Astrocyte of the spinal cord (primary cell): ENCODE results near the gene TCEA2.

Experiments used
- DNase-seq: peaks from one replicate; pipeline ENCODE4 v3.0.0; 2011; ENCODE audit warnings: low read depth, low spot score
- H3K4me3 ChIP-seq: 2 replicates; pipeline ENCODE4 v1.5.1; 2011; ENCODE audit warnings: low read depth, mild to moderate bottlenecking, low read length, moderate library complexity
- in situ Hi-C: cut with HindIII; loops from 2 replicates; pipeline ENCODE4 v1.10.0; 2017; ENCODE audit warnings: low sequenced_read_pairs
- TF ChIP-seq, protein P1 (sequence below): IDR thresholded peaks from 2 replicates; pipeline ENCODE4 v1.5.1; 2012; ENCODE audit warnings: low read depth, mild to moderate bottlenecking, low read length, inconsistent platforms

TCEA2 gene

DNA sequence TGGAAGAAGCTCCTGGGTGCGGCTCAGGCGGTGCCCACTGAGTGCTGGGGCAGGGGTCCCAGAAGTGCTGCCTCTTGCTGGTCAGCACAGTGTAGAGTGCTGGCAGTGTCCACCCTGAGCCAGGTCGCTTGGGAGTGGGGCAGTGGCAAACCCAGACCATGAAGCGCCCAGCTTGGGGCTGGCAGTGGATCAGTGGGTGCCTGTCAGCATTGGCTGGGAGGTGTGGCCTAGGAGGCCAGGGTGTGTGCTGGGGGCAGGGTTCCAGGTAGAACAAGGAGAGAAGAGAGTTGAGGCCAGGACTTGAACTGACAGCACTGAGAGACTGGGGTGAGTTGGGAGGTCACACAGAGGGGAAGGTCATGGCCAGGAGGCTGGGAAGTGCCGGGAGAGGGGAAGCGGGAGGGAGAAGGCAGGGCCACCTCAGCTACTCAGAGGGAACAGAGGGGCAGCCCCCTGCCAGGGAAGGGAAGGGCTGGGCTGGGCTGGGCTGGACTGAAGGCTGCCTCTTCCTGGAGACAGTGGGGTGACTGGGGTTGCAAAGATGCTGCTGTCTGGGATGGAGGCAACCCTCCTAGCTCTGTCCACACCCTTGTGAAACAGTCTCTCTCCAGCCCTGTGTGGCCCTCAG is 4.1 kb downstream of the TCEA2 start:
- TF ChIP-seq, protein P1, sequence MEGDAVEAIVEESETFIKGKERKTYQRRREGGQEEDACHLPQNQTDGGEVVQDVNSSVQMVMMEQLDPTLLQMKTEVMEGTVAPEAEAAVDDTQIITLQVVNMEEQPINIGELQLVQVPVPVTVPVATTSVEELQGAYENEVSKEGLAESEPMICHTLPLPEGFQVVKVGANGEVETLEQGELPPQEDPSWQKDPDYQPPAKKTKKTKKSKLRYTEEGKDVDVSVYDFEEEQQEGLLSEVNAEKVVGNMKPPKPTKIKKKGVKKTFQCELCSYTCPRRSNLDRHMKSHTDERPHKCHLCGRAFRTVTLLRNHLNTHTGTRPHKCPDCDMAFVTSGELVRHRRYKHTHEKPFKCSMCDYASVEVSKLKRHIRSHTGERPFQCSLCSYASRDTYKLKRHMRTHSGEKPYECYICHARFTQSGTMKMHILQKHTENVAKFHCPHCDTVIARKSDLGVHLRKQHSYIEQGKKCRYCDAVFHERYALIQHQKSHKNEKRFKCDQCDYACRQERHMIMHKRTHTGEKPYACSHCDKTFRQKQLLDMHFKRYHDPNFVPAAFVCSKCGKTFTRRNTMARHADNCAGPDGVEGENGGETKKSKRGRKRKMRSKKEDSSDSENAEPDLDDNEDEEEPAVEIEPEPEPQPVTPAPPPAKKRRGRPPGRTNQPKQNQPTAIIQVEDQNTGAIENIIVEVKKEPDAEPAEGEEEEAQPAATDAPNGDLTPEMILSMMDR = no peak
- in situ Hi-C loops = no loop called here
- no peak overlapping the region for H3K4me3 ChIP-seq
- no peak for DNase-seq

DNA sequence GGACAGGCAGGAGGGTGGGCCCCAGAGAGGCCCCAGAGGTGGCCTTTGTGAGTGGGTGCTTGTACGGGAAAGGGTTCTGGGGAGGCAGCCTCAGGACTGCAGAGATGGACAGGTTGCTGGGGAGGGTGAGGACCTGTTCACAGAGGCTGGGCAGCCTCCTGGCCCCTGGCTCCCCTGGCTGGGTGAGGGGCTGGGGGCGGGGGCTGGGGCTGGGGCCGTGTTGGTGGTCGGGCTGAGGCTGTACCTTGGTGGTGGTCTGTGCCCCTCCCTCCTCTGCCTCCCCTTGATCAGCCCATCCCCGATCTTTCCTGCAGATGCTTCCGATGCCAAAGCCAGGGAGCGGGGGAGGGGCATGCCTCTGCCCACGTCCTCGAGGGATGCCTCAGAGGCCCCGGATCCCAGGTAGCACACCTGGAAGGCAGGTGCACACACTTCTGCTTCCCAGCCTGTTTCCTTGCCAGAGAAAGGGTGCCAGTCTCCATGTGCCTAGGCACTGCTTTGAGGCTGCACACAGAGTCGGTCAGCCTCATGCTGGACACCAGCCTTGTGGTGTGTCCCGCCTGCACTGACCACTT is 4.8 kb downstream of the TCEA2 start:
- H3K4me3 ChIP-seq = no peak overlapping the region
- DNase-seq = no peak
- in situ Hi-C loops = no loop called here
- TF ChIP-seq, protein P1 = no peak

DNA sequence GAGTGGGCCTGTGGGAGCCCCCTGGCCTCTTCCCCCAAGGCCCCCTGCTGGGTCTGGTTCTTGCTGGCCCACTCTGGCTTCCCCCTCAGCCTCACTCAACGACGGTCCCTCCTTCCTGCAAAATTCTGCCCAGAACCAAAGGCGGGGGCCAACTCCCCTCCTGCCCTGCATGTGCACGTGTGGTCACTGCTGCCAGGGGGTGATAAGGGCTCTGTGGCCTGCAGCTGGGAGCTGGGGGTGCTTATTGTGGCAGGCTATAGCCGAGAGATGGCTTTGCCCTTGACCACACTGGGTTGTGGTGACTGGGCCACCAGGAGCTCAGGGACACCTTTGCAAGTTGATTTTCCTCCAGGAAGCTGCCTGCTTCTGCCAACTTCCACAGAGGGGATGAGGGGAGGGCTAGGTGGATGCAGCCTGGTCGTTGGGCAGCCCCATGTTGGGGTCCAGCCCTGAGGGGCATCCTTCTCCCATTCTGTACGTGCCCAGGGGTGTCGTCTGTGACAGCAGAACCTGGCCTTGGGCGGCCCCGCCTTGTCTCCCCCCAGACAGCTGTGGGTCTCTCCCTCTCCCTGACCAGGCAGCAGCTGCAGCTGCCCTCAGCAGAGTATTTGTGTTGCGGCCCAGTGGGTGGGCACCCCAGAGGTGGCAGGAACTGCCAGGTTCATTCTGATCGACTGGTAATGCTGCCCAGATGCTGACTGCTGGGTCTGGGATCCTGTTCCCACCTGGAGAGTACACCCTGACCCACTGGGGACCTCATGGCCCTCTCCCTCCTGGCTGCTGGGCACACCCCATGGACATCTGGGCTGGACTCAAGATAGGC is 5.6 kb downstream of the TCEA2 start:
- in situ Hi-C loops = no loop called here
- no peak overlapping the region for H3K4me3 ChIP-seq
- no peak for DNase-seq
- TF ChIP-seq, protein P1 = no peak

DNA sequence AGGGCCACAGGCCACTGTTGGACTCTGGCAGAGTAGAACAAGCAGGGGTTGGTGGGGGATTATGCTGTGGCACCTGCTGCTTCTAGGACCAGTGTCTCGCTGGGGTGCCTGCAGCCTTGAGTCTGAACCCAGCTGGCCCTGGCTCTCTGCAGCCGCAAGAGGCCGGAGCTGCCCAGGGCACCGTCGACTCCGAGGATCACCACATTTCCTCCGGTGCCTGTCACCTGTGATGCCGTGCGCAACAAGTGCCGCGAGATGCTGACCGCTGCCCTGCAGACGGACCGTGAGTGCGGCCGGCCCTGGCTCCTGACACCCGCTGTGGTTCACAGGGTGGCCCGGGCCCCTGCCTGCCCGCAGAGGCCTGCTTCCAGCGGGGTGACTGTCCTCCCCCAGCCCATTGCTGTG is 6.2 kb downstream of the TCEA2 start:
- DNase-seq = no peak
- in situ Hi-C loops = no loop called here
- H3K4me3 ChIP-seq = no peak overlapping the region
- TF ChIP-seq, protein P1 = no peak

DNA sequence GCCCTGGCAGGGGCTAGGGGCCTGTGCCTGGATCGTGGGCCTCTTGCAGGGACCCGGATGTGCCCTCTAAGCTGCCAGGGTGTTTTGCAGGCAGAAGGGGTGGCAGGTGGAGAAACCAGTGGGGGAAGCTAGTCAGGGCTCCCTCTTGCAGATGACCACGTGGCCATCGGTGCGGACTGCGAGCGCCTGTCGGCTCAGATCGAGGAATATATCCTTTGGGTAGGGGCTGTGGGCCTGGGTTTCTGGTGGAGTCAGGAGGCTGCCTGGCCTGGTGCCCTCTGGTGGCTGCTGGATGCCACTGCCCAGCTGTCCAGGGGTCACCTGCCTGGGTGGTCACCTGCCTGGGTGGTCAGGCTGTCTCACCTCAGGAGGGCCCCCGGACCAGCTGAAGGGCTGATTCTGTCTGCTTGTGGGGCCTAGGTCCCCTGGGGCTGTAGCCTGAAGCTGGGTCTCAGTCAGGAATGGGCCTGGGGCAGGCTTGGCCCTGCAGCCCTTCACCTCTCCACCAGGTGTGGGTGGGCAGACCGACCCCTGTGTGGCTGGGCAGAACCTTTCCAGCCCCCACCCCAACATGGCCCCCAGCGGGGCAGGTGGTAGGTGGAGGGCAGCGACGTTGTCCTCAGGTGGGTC is 6.7 kb downstream of the TCEA2 start:
- H3K4me3 ChIP-seq = no peak overlapping the region
- no peak for DNase-seq
- in situ Hi-C loops = no loop called here
- TF ChIP-seq, protein P1 = peak; percentile 89

DNA sequence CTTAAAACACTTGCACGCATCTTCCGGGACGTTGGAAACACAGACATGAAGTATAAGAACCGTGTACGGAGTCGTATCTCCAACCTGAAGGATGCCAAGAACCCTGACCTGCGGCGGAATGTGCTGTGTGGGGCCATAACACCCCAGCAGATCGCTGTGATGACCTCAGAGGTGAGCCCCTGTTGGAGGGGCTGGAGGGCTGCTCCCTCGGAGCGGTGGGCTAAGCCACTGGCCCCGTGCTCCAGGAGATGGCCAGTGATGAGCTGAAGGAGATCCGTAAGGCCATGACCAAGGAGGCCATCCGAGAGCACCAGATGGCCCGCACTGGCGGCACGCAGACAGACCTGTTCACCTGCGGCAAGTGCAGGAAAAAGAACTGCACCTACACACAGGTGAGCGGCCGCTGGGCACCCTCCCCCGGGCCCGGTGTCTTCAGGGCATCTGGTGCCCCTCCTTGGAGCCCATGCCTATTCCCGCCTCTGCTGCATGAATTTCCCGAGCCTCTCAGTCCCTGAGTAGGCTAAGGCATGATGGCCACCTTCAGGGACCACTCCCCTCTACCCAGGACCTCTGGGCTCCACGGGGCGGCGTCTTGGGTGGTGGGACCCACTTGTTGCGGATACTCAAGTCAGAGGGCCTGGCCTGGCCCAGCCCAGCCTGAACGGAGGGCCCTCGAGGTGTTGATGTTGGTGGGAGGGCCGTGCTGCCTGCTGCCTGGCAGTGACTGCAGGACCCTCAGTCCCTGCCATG is 7.4 kb downstream of the TCEA2 start:
- no peak for DNase-seq
- H3K4me3 ChIP-seq = no peak overlapping the region
- in situ Hi-C loops = no loop called here
- TF ChIP-seq, protein P1 = no peak
